H9 (cell line): ENCODE data around the gene OR52E8. TPM values are rescaled to one million over a fixed set of nuclear protein-coding genes. Genes with fewer than 3 reads are reported as not detected.

ENCODE experiments used
- DNase-seq: peaks from one replicate; pipeline ENCODE4 v3.0.0-alpha.2; 2017
- H2AFZ ChIP-seq: one replicate; pipeline ENCODE4 v1.6.1; 2013; ENCODE audit warnings: mild to moderate bottlenecking, low read length, control low read depth, moderate library complexity
- H2AK5ac ChIP-seq: 2 replicates; pipeline ENCODE4 v1.6.1; 2013; ENCODE audit warnings: low read length, control low read depth, mixed read lengths; ENCODE audit not compliant: insufficient read length
- H2BK120ac ChIP-seq: one replicate; pipeline ENCODE4 v1.6.1; 2013; ENCODE audit warnings: low read depth, mild to moderate bottlenecking, low read length, control low read depth, inconsistent platforms; ENCODE audit not compliant: poor library complexity, severe bottlenecking
- H2BK12ac ChIP-seq: 2 replicates; pipeline ENCODE4 v1.6.1; 2013; ENCODE audit warnings: low read length, control low read depth, mixed read lengths, low read depth; ENCODE audit not compliant: insufficient read length
- H2BK15ac ChIP-seq: 2 replicates; pipeline ENCODE4 v1.6.1; 2013; ENCODE audit warnings: low read depth, low read length, control low read depth
- H2BK20ac ChIP-seq: one replicate; pipeline ENCODE4 v1.6.1; 2013; ENCODE audit warnings: low read depth, mild to moderate bottlenecking, low read length, control low read depth, inconsistent platforms; ENCODE audit not compliant: poor library complexity, severe bottlenecking
- H2BK5ac ChIP-seq: 2 replicates; pipeline ENCODE4 v1.6.1; 2013; ENCODE audit warnings: low read length, control low read depth, mixed read lengths; ENCODE audit not compliant: insufficient read length
- H3K14ac ChIP-seq: 2 replicates; pipeline ENCODE4 v1.6.1; 2013; ENCODE audit warnings: low read length, control low read depth; ENCODE audit not compliant: insufficient read depth
- H3K18ac ChIP-seq: 2 replicates; pipeline ENCODE4 v1.6.1; 2013; ENCODE audit warnings: low read depth, mild to moderate bottlenecking, mixed read lengths, low read length, control low read depth; ENCODE audit not compliant: insufficient read length
- H3K23ac ChIP-seq: 2 replicates; pipeline ENCODE4 v1.6.1; 2013; ENCODE audit warnings: low read length, control low read depth, mixed read lengths, low read depth; ENCODE audit not compliant: insufficient read length
- H3K23me2 ChIP-seq: 2 replicates; pipeline ENCODE4 v1.6.1; 2013; ENCODE audit warnings: low read depth, mild to moderate bottlenecking, mixed read lengths, low read length, control low read depth; ENCODE audit not compliant: insufficient read length, poor library complexity, severe bottlenecking
- H3K27ac ChIP-seq: 2 replicates; pipeline ENCODE4 v1.5.1; 2013; ENCODE audit warnings: low read length, control low read depth, mixed read lengths, low read depth; ENCODE audit not compliant: insufficient read length
- H3K27me3 ChIP-seq: 2 replicates; pipeline ENCODE4 v1.6.1; 2013; ENCODE audit warnings: low read length, control low read depth, inconsistent platforms; ENCODE audit not compliant: insufficient read depth
- H3K4ac ChIP-seq: 2 replicates; pipeline ENCODE4 v1.6.1; 2013; ENCODE audit warnings: low read depth, mild to moderate bottlenecking, control low read depth, inconsistent platforms, low read length, moderate library complexity
- H3K4me1 ChIP-seq: 2 replicates; pipeline ENCODE4 v1.6.1; 2013; ENCODE audit warnings: low read length, control low read depth, inconsistent platforms; ENCODE audit not compliant: insufficient read depth
- H3K4me2 ChIP-seq: 2 replicates; pipeline ENCODE4 v1.6.1; 2013; ENCODE audit warnings: low read length, control low read depth, mixed read lengths; ENCODE audit not compliant: insufficient read length, insufficient read depth
- H3K56ac ChIP-seq: 2 replicates; pipeline ENCODE4 v1.6.1; 2013; ENCODE audit warnings: low read depth, mild to moderate bottlenecking, mixed read lengths, low read length, control low read depth; ENCODE audit not compliant: insufficient read length
- H3K79me1 ChIP-seq: 2 replicates; pipeline ENCODE4 v1.6.1; 2013; ENCODE audit warnings: low read depth, mild to moderate bottlenecking, moderate library complexity, low read length, control low read depth, inconsistent platforms; ENCODE audit not compliant: insufficient read depth, poor library complexity, severe bottlenecking
- H3K79me2 ChIP-seq: 2 replicates; pipeline ENCODE4 v1.6.1; 2013; ENCODE audit warnings: low read length, control low read depth, inconsistent platforms; ENCODE audit not compliant: insufficient read depth
- H3K9ac ChIP-seq: 2 replicates; pipeline ENCODE4 v1.6.1; 2013; ENCODE audit warnings: low read length, control low read depth, mixed read lengths; ENCODE audit not compliant: insufficient read length; ENCODE audit errors: extremely low read depth
- H3K9me3 ChIP-seq: one replicate; pipeline ENCODE4 v1.6.1; 2013; ENCODE audit warnings: low read depth, low read length, inconsistent platforms; ENCODE audit not compliant: control insufficient read depth
- H3T11ph ChIP-seq: one replicate; pipeline ENCODE4 v1.6.1; 2013; ENCODE audit warnings: mild to moderate bottlenecking, low read length, control low read depth, inconsistent platforms
- H4K20me1 ChIP-seq: one replicate; pipeline ENCODE4 v1.6.1; 2013; ENCODE audit not compliant: control insufficient read depth, insufficient read length, insufficient read depth
- H4K5ac ChIP-seq: 2 replicates; pipeline ENCODE4 v1.6.1; 2013; ENCODE audit warnings: low read depth, mild to moderate bottlenecking, mixed read lengths, low read length, control low read depth; ENCODE audit not compliant: insufficient read length
- H4K8ac ChIP-seq: replicated peaks from 2 replicates; pipeline ENCODE4 v1.6.1; 2013; ENCODE audit warnings: low read length, control low read depth, mixed read lengths, low read depth; ENCODE audit not compliant: insufficient read length
- H4K91ac ChIP-seq: 2 replicates; pipeline ENCODE4 v1.6.1; 2013; ENCODE audit warnings: low read depth, mild to moderate bottlenecking, moderate library complexity, mixed read lengths, low read length, control low read depth; ENCODE audit not compliant: insufficient read length
- H3K27ac Mint-ChIP-seq, 3 experiments: 2 replicates in 2 of 3; 3 replicates in 1 of 3; pipeline ENCODE4 v1.8.0; 2020 to 2021; ENCODE audit warnings: mixed read lengths in 3 of 3, mild to moderate bottlenecking in 1 of 3, moderate library complexity in 1 of 3
- H3K27me3 Mint-ChIP-seq: 2 replicates; pipeline ENCODE4 v1.8.0; 2021; ENCODE audit warnings: low read depth, mild to moderate bottlenecking, moderate library complexity, mixed read lengths
- H3K36me3 Mint-ChIP-seq, 3 experiments: 2 replicates in 2 of 3; 3 replicates in 1 of 3; pipeline ENCODE4 v1.8.0; 2020 to 2021; ENCODE audit warnings: low read depth in 3 of 3, mixed read lengths in 3 of 3; ENCODE audit not compliant: insufficient read depth in 1 of 3
- H3K4me1 Mint-ChIP-seq, 2 experiments: 2 replicates each; pipeline ENCODE4 v1.8.0; 2020; ENCODE audit warnings: mixed read lengths in 2 of 2
- H3K4me3 Mint-ChIP-seq, 2 experiments: 2 replicates in 1 of 2; 3 replicates in 1 of 2; pipeline ENCODE4 v1.8.0; 2020 to 2021; ENCODE audit warnings: mild to moderate bottlenecking in 2 of 2, mixed read lengths in 2 of 2, moderate library complexity in 1 of 2
- H3K9me3 Mint-ChIP-seq, 2 experiments: 2 replicates in 1 of 2; 3 replicates in 1 of 2; pipeline ENCODE4 v1.8.0; 2020; ENCODE audit warnings: mild to moderate bottlenecking in 2 of 2, mixed read lengths in 2 of 2, moderate library complexity in 1 of 2
- WGBS: extraction: QIAGEN DNeasy Blood & Tissue Kit; methylation state at CpG from one replicate; pipeline ENCODE4 v1.1.7; 2013; ENCODE audit warnings: missing lambda C conversion rate, low lambda C conversion rate, mixed read lengths; ENCODE audit not compliant: insufficient read length; ENCODE audit errors: extremely low coverage; 5-methylcytosine and 5-hydroxymethylcytosine counted together
- total RNA-seq: library from RNA; stranded (reverse); gene quantifications from 2 replicates; pipeline ENCODE4 v1.2.1, GENCODE V29; 2021
- TF ChIP-seq, protein P1 (sequence below): fragments of 200-600 bp; sonication (generic); conservative IDR thresholded peaks from 3 replicates; pipeline ENCODE4 v1.8.0; 2021; ENCODE audit warnings: antibody characterized with exemption, mild to moderate bottlenecking

The OR52E8 gene
- total RNA-seq, 1 experiment from 2014 or later = not detected

DNA sequence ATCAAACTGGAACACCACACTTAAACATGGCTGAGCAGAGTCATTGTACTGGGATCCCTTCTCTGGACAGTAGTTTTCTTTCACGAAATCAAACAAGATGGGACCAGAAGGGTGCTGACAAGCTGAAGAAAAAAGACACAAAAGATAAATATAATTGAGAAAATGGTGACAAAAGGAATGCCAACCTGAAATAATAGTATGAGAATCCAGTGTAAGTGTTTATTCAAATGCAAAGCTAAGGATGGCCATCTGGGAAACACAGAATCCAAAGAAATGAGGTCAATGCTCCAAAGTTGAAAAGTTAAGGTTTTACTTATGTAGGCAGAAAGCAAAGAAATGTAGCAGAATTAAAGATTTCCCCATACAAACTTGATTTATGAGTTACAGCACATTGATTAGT lies 30.2 kb upstream of the OR52E8 start:
- no CpG with 5 or more reads among the region's 1 CpG for WGBS
- Mint-ChIP-seq H3K4me3 (no peak overlapping the region), H3K27me3 (no peaks in the 10 kb centered on the region), H3K9me3 (no peaks in the 10 kb centered on the region), H3K36me3 (no peaks in the 10 kb centered on the region), H3K27ac (no peak overlapping the region), H3K4me1 (peaks cover 0 to 10% of the 10 kb centered on the region in 2 experiments; a peak in 2 of 4 replicates)
- Histone ChIP-seq H3K9ac (no peak overlapping the region), H2BK15ac (no peak overlapping the region), H3K14ac (no peak overlapping the region), H2AK5ac (no peak overlapping the region), H3K4me2 (no peak overlapping the region), H2BK12ac (no peak overlapping the region), H3T11ph (no peak overlapping the region), H3K9me3 (no peaks in the 10 kb centered on the region), H3K56ac (no peak overlapping the region), H3K4ac (no peak overlapping the region), H3K79me1 (no peaks in the 10 kb centered on the region), H2BK5ac (no peak overlapping the region), H3K18ac (no peak overlapping the region), H3K23me2 (no peaks in the 10 kb centered on the region), H4K20me1 (no peaks in the 10 kb centered on the region), H4K5ac (no peak overlapping the region), H3K4me1 (no peaks in the 10 kb centered on the region), H4K91ac (no peak overlapping the region), H2AFZ (no peak overlapping the region), H3K23ac (no peak overlapping the region), H3K27me3 (no peaks in the 10 kb centered on the region), H3K27ac (no peak overlapping the region), H2BK20ac (no peak overlapping the region), H2BK120ac (no peak overlapping the region), H3K79me2 (no peaks in the 10 kb centered on the region), H4K8ac (no peak overlapping the region)
- TF ChIP-seq, protein P1, sequence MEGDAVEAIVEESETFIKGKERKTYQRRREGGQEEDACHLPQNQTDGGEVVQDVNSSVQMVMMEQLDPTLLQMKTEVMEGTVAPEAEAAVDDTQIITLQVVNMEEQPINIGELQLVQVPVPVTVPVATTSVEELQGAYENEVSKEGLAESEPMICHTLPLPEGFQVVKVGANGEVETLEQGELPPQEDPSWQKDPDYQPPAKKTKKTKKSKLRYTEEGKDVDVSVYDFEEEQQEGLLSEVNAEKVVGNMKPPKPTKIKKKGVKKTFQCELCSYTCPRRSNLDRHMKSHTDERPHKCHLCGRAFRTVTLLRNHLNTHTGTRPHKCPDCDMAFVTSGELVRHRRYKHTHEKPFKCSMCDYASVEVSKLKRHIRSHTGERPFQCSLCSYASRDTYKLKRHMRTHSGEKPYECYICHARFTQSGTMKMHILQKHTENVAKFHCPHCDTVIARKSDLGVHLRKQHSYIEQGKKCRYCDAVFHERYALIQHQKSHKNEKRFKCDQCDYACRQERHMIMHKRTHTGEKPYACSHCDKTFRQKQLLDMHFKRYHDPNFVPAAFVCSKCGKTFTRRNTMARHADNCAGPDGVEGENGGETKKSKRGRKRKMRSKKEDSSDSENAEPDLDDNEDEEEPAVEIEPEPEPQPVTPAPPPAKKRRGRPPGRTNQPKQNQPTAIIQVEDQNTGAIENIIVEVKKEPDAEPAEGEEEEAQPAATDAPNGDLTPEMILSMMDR = no peak
- no peak for DNase-seq
